ENCODE results near the gene ELAVL3.

Gene ELAVL3

GRCh38 chr19:11519138-11519537, 38.3 kb upstream of the ELAVL3 start:
- ATAC-seq: no peak
- TF ChIP-seq ESRRG (CRISPR knock-in tag; IDR thresholded peaks at IDR 0.05) (no peak), ZFP30 (CRISPR knock-in tag; IDR thresholded peaks at IDR 0.05) (no peak), ZNF70 (CRISPR knock-in tag; IDR thresholded peaks at IDR 0.05) (no peak), ARNTL (CRISPR knock-in tag; IDR thresholded peaks at IDR 0.05; ENCODE audit: borderline replicate concordance, low read depth) (no peak), TOX (CRISPR knock-in tag; IDR thresholded peaks at IDR 0.05; ENCODE audit: borderline replicate concordance) (no peak), ZFP3 (CRISPR knock-in tag; IDR thresholded peaks at IDR 0.05) (no peak), TCF4 (CRISPR knock-in tag; IDR thresholded peaks at IDR 0.05; ENCODE audit: borderline replicate concordance) (no peak), ZC3H10 (CRISPR knock-in tag; IDR thresholded peaks at IDR 0.05) (no peak), PATZ1 (CRISPR knock-in tag; IDR thresholded peaks at IDR 0.05; ENCODE audit: borderline replicate concordance) (no peak), PPARA (CRISPR knock-in tag; IDR thresholded peaks at IDR 0.05; ENCODE audit: borderline replicate concordance) (no peak), CSDC2 (CRISPR knock-in tag; IDR thresholded peaks at IDR 0.05) (no peak), CREB5 (CRISPR knock-in tag; IDR thresholded peaks at IDR 0.05; ENCODE audit: low read depth) (no peak), OSR1 (CRISPR knock-in tag; IDR thresholded peaks at IDR 0.05) (no peak), ZNF565 (CRISPR knock-in tag; conservative IDR thresholded peaks at IDR 0.05; ENCODE audit: low read depth) (no peak), SNAI2 (CRISPR knock-in tag; IDR thresholded peaks at IDR 0.05) (no peak), ZNF8 (CRISPR knock-in tag; IDR thresholded peaks at IDR 0.05) (no peak), POU6F1 (CRISPR knock-in tag; IDR thresholded peaks at IDR 0.05; ENCODE audit: borderline replicate concordance, low read depth) (no peak), GLIS3 (CRISPR knock-in tag; IDR thresholded peaks at IDR 0.05) (no peak), RARB (CRISPR knock-in tag; IDR thresholded peaks at IDR 0.05) (no peak), BACH2 (CRISPR knock-in tag; IDR thresholded peaks at IDR 0.05; ENCODE audit: borderline replicate concordance) (no peak)

- no peak for TF ChIP-seq OSR1 (CRISPR knock-in tag; IDR thresholded peaks at IDR 0.05)
- no peak for TF ChIP-seq ZFP30 (CRISPR knock-in tag; IDR thresholded peaks at IDR 0.05)
- ATAC-seq: no peak
Observed at GRCh38 chr19:11513946-11514345, 33.1 kb upstream of the ELAVL3 start.

GRCh38 chr19:11510444-11510843, 29.6 kb upstream of the ELAVL3 start:
- TF ChIP-seq CREB5 (CRISPR knock-in tag; IDR thresholded peaks at IDR 0.05; ENCODE audit: low read depth) (no peak), TCF4 (CRISPR knock-in tag; IDR thresholded peaks at IDR 0.05; ENCODE audit: borderline replicate concordance) (no peak), SNAI2 (CRISPR knock-in tag; IDR thresholded peaks at IDR 0.05) (no peak), ZC3H10 (CRISPR knock-in tag; IDR thresholded peaks at IDR 0.05) (no peak), CSDC2 (CRISPR knock-in tag; IDR thresholded peaks at IDR 0.05) (no peak), POU6F1 (CRISPR knock-in tag; IDR thresholded peaks at IDR 0.05; ENCODE audit: borderline replicate concordance, low read depth) (no peak), PATZ1 (CRISPR knock-in tag; IDR thresholded peaks at IDR 0.05; ENCODE audit: borderline replicate concordance) (no peak), ISL1 (CRISPR knock-in tag; IDR thresholded peaks at IDR 0.05) (no peak), PPARA (CRISPR knock-in tag; IDR thresholded peaks at IDR 0.05; ENCODE audit: borderline replicate concordance) (no peak), TOX (CRISPR knock-in tag; IDR thresholded peaks at IDR 0.05; ENCODE audit: borderline replicate concordance) (no peak), RARB (CRISPR knock-in tag; IDR thresholded peaks at IDR 0.05) (no peak), GLIS3 (CRISPR knock-in tag; IDR thresholded peaks at IDR 0.05) (no peak), ESRRG (CRISPR knock-in tag; IDR thresholded peaks at IDR 0.05) (no peak)
- ATAC-seq: no peak
